Ovary (tissue), 9 donors: ENCODE measurements around the gene C12orf75. TPM values are rescaled to one million over a fixed set of nuclear protein-coding genes. Genes with fewer than 3 reads are reported as not detected.

Experiments used
- DNase-seq, 5 donors: peaks; one replicate each; pipeline ENCODE4 v3.0.0-alpha.2; 2019 to 2020
- H3K27ac ChIP-seq, 2 donors: fragments of 200-600 bp; one replicate each; pipeline versions ENCODE4 v1.5.1 to v1.8.0; 2019 to 2022
- H3K27me3 ChIP-seq: fragments of 200-600 bp; one replicate; pipeline ENCODE4 v1.8.0; 2022
- H3K36me3 ChIP-seq: fragments of 200-600 bp; sonication (generic); one replicate; pipeline ENCODE4 v1.5.1; 2019
- H3K4me1 ChIP-seq: one replicate; pipeline ENCODE4 v1.8.1; 2013; ENCODE audit warnings: mild to moderate bottlenecking, moderate library complexity; ENCODE audit not compliant: insufficient read depth
- H3K4me3 ChIP-seq: fragments of 200-600 bp; sonication (generic); one replicate; pipeline ENCODE4 v1.5.1; 2017
- H3K9me3 ChIP-seq, 2 donors: fragments of 200-600 bp in 1 of 2; sonication (generic) in 1 of 2; one replicate each; pipeline versions ENCODE4 v1.5.1 to v1.8.1; 2013 to 2019; ENCODE audit warnings: mild to moderate bottlenecking in 1 of 2, moderate library complexity in 1 of 2
- CTCF ChIP-seq, 3 donors: fragments of 450-650 bp in 2 of 3; fragments of 200-600 bp in 1 of 3; IDR thresholded peaks; one replicate each; pipeline versions ENCODE4 v1.5.1 to v1.8.0; 2016 to 2022; ENCODE audit warnings: antibody characterized with exemption in 3 of 3, mild to moderate bottlenecking in 1 of 3
- EP300 ChIP-seq: sonication (generic); formaldehyde crosslinking; IDR thresholded peaks from one replicate; pipeline ENCODE4 v1.6.1; 2017; ENCODE audit warnings: antibody characterized with exemption
- POLR2A ChIP-seq: fragments of 450-650 bp; IDR thresholded peaks from one replicate; pipeline ENCODE4 v1.6.1; 2017; ENCODE audit warnings: antibody characterized with exemption, mild to moderate bottlenecking, moderate library complexity
- WGBS, 3 donors: extraction: QIAGEN DNeasy Blood & Tissue Kit in 1 of 3; methylation state at CpG; one replicate each; pipeline versions ENCODE4 v1.1.5 to v1.1.7; 2013 to 2017; 5-methylcytosine and 5-hydroxymethylcytosine counted together
- intact Hi-C, 4 donors: fragments of 100-400 bp; cut with DNase I; formaldehyde crosslinking; loops; one replicate each; pipeline versions ENCODE4 v1.11.0 to v1.15.1; 2022 to 2023
- polyA plus RNA-seq, 2 donors: library from polyadenylated mRNA; stranded (reverse); fragments of 200-250 nt in 1 of 2; fragments of 350-450 nt in 1 of 2; fragmentation: Illumina TruSeq in 1 of 2; extraction: RNeasy Lipid Tissue Mini Kit (QIAGEN cat#74804) in 1 of 2; gene quantifications; one replicate each; pipeline ENCODE4 v1.2.3, GENCODE V29; 2013 to 2014
- total RNA-seq, 7 donors: library from RNA; depleted of rRNA in 2 of 7; stranded (reverse); fragments of >200 nt in 2 of 7; fragmentation: NEBNext Ultra II Directional in 3 of 7; extraction: Animal tissue kit (Norgen Biotek cat#: 25700) in 3 of 7; gene quantifications; one replicate each; pipeline versions ENCODE4 v1.1.0 to v1.2.4, GENCODE V29; 2016 to 2023
- donor health status: DM: no; HTN: no; CAD: no; lungs with moderate emphysema.
- donor health status: DM: no; HTN: no; CAD: no.
- donor health status: Bipolar disorder and iron deficiency.
- donor health status: DM: yes; HTN: yes; CAD: no.
- donor health status: DM: no; HTN: no; CAD: no.
- donor health status: DM: yes; HTN: yes; CAD: no.

Gene C12orf75
- total and polyA plus RNA-seq, 9 donors, result 3.3 to 83.9 (median 5.6) TPM

DNA sequence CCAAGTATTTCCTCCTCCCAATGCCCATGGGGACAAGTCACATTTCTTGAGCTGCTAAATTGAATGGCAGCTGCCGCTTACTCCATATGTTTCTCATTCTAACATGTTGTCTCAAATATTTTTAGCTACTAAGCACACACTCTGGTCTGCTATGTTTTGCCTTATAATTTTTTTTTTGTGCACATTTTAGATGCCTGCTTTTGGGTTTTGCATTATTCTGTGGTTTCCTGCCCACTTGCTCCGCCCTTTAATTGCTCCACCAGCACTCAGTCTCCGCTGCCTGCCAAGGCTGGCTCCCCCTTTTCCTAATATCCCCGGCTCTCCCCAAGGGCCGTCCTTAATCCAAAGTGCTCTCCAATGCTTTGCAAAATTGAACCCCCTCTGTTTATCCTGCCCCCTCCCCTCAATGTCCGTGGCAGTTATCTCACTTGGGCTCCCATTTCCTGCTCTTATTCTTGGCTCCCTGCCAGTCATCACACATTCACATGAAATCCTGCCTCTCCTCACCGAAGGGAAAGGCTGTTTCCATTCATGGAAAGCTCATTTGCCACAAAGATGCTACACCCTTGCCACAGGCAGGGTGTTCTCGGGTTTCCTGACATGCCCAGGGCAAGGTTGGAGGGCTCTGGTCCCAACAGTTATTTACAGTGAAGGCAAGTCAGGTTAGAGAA lies 79.4 kb downstream of the C12orf75 start:
- no peaks in the 10 kb centered on the region for H3K27me3 ChIP-seq
- no peak overlapping the region for H3K27ac ChIP-seq
- H3K9me3 ChIP-seq, result no peaks in the 10 kb centered on the region
- TF ChIP-seq EP300 (no peak), CTCF (IDR thresholded peaks at IDR 0.05) (no peak), POLR2A (no peak)
- 18 to 20% (median 19%) methylated on average over 8 of the region's 8 CpGs for WGBS, 3 donors
- no peak overlapping the region for H3K4me3 ChIP-seq
- intact Hi-C loops, result loop anchor here in 2 of 4 donors (10.0 kb wide), 2 partner anchors 725 to 815 kb away; partner anchors contain the start of gene NUAK1 (in 1 of the 2)
- H3K4me1 ChIP-seq, result no peaks in the 10 kb centered on the region
- H3K36me3 ChIP-seq, result no peaks in the 10 kb centered on the region
- DNase-seq, result peak in 1 of 5 donors; percentile 24

DNA sequence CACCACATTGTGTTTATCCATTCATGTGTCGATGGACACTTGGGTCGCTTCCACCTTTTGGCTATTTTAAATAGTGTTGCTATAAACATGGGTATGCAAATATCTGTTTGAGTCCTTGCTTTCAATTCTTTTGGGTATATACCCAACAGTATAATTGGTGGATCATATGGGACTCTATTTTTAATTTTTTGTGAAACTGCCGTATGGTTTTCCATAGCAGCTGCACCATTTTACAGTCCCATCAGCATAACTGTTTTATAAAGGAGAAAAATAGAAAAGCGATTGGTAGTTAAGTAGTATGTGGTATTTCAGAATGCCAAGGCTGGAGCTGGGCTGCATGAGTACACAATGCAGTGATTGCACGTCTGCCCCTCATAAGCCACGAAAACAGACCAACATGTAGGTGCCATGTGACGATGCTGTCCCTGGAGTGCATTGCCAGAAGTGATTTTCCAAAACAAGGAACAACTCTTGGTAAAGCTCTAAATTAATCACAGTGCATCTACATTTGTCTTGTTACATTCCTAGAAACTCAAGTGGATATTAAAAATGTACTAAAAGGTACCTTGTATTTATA lies 83.5 kb downstream of the C12orf75 start:
- H3K27me3 ChIP-seq, result no peaks in the 10 kb centered on the region
- no peak for DNase-seq
- no peaks in the 10 kb centered on the region for H3K36me3 ChIP-seq
- no peaks in the 10 kb centered on the region for H3K4me1 ChIP-seq
- no peak overlapping the region for H3K4me3 ChIP-seq
- H3K27ac ChIP-seq, result no peak overlapping the region
- WGBS, 3 donors, result 91 to 96% (median 95%) methylated on average over 7 of the region's 7 CpGs
- TF ChIP-seq EP300, result no peak
- TF ChIP-seq POLR2A, result no peak
- TF ChIP-seq CTCF (IDR thresholded peaks at IDR 0.05), result no peak
- H3K9me3 ChIP-seq, result no peaks in the 10 kb centered on the region
- intact Hi-C loops, result loop anchor here in 2 of 4 donors (10.0 kb wide), 2 partner anchors 721 to 811 kb away; partner anchors contain the start of gene NUAK1 (in 1 of the 2)

- Histone ChIP-seq H3K27ac (no peak overlapping the region), H3K9me3 (no peaks in the 10 kb centered on the region)
Observed at GRCh38 chr12:105417732-105418131, 87.2 kb downstream of the C12orf75 start.

GRCh38 chr12:105418229-105418628 lies 87.7 kb downstream of the C12orf75 start:
- WGBS, 3 donors, result 66 to 72% (median 67%) methylated on average over 5 of the region's 5 CpGs
- no peaks in the 10 kb centered on the region for H3K27me3 ChIP-seq
- no peak overlapping the region for H3K27ac ChIP-seq
- no peak for DNase-seq
- no peaks in the 10 kb centered on the region for H3K9me3 ChIP-seq
- no peaks in the 10 kb centered on the region for H3K4me1 ChIP-seq
- H3K4me3 ChIP-seq, result no peak overlapping the region
- intact Hi-C loops, result loop anchor here in 2 of 4 donors (10.0 kb wide), 2 partner anchors 717 to 807 kb away; partner anchors contain the start of gene NUAK1 (in 1 of the 2)
- TF ChIP-seq CTCF (IDR thresholded peaks at IDR 0.05), result no peak
- no peak for TF ChIP-seq EP300
- no peak for TF ChIP-seq POLR2A
- no peaks in the 10 kb centered on the region for H3K36me3 ChIP-seq

More at GRCh38 chr12:105417732-105418131, 87.2 kb downstream of the C12orf75 start:
- no peaks in the 10 kb centered on the region for H3K27me3 ChIP-seq
- intact Hi-C loops, result loop anchor here in 2 of 4 donors (10.0 kb wide), 2 partner anchors 717 to 807 kb away; partner anchors contain the start of gene NUAK1 (in 1 of the 2)
- H3K36me3 ChIP-seq, result no peaks in the 10 kb centered on the region
- WGBS, 3 donors, result 38 to 48% (median 45%) methylated on average over 4 of the region's 4 CpGs
- H3K4me3 ChIP-seq, result no peak overlapping the region
- TF ChIP-seq CTCF (IDR thresholded peaks at IDR 0.05) (no peak), EP300 (no peak), POLR2A (no peak)
- no peaks in the 10 kb centered on the region for H3K4me1 ChIP-seq
- DNase-seq, result no peak
